SK-N-SH treated with all-trans-retinoic acid at 6 μM for 48 hours (cell line): Measurements from ENCODE around the gene GALNT13.

Experiments
- ATAC-seq: fragments of 200-7000 bp; cut with Tn5 transposase; 3 replicates; pipeline ENCODE4 v1.9.1; 2020; ENCODE audit warnings: mild to moderate bottlenecking, moderate library complexity
- ARNTL ChIP-seq: fragments of 450-650 bp; formaldehyde crosslinking; IDR thresholded peaks from 2 replicates; pipeline ENCODE4 v1.5.0; 2020; ENCODE audit warnings: low read depth, mild to moderate bottlenecking, moderate library complexity, borderline replicate concordance
- CREB5 ChIP-seq: fragments of 250-450 bp; sonication (Bioruptor Pico); IDR thresholded peaks from 2 replicates; pipeline ENCODE4 v1.5.1; 2020; ENCODE audit warnings: low read depth, mild to moderate bottlenecking, moderate library complexity
- CSRNP3 ChIP-seq: fragments of 250-450 bp; sonication (Bioruptor Pico); IDR thresholded peaks from 2 replicates; pipeline ENCODE4 v1.5.1; 2021; ENCODE audit warnings: mild to moderate bottlenecking, moderate library complexity
- ESRRG ChIP-seq: fragments of 250-450 bp; sonication (Bioruptor Pico); IDR thresholded peaks from 2 replicates; pipeline ENCODE4 v1.6.1; 2021; ENCODE audit warnings: mild to moderate bottlenecking
- GLIS3 ChIP-seq: fragments of 250-450 bp; sonication (Bioruptor Pico); IDR thresholded peaks from 2 replicates; pipeline ENCODE4 v1.5.0; 2020; ENCODE audit warnings: mild to moderate bottlenecking, moderate library complexity
- ISL1 ChIP-seq: fragments of 250-450 bp; sonication (Bioruptor Pico); IDR thresholded peaks from 2 replicates; pipeline ENCODE4 v2.1.2; 2022; ENCODE audit warnings: mild to moderate bottlenecking, moderate library complexity
- OSR1 ChIP-seq: fragments of 250-450 bp; sonication (Bioruptor Pico); IDR thresholded peaks from 2 replicates; pipeline ENCODE4 v1.8.0; 2022; ENCODE audit warnings: moderate library complexity, mild to moderate bottlenecking, inconsistent platforms
- PATZ1 ChIP-seq: fragments of 250-450 bp; sonication (Bioruptor Pico); IDR thresholded peaks from 2 replicates; pipeline ENCODE4 v1.8.0; 2020; ENCODE audit warnings: mild to moderate bottlenecking, moderate library complexity, borderline replicate concordance
- POU6F1 ChIP-seq: fragments of 250-450 bp; sonication (Bioruptor Pico); IDR thresholded peaks from 2 replicates; pipeline ENCODE4 v1.8.0; 2021; ENCODE audit warnings: low read depth, mild to moderate bottlenecking, moderate library complexity, borderline replicate concordance
- PPARA ChIP-seq: fragments of 250-450 bp; sonication (Bioruptor Pico); IDR thresholded peaks from 2 replicates; pipeline ENCODE4 v1.5.0; 2020; ENCODE audit warnings: mild to moderate bottlenecking, borderline replicate concordance
- RARB ChIP-seq: fragments of 250-450 bp; sonication (Bioruptor Pico); IDR thresholded peaks from 2 replicates; pipeline ENCODE4 v1.8.0; 2021; ENCODE audit warnings: mild to moderate bottlenecking, moderate library complexity
- SNAI2 ChIP-seq: fragments of 250-450 bp; sonication (Bioruptor Pico); IDR thresholded peaks from 2 replicates; pipeline ENCODE4 v1.5.0; 2020; ENCODE audit warnings: mild to moderate bottlenecking, moderate library complexity
- TCF4 ChIP-seq: fragments of 250-450 bp; sonication (Bioruptor Pico); IDR thresholded peaks from 2 replicates; pipeline ENCODE4 v1.8.0; 2021; ENCODE audit warnings: mild to moderate bottlenecking, moderate library complexity, borderline replicate concordance
- TOX ChIP-seq: fragments of 250-450 bp; sonication (Bioruptor Pico); IDR thresholded peaks from 2 replicates; pipeline ENCODE4 v1.8.0; 2021; ENCODE audit warnings: mild to moderate bottlenecking, moderate library complexity, borderline replicate concordance
- TSHZ2 ChIP-seq: fragments of 250-450 bp; sonication (Bioruptor Pico); IDR thresholded peaks from 2 replicates; pipeline ENCODE4 v1.5.0; 2020; ENCODE audit warnings: mild to moderate bottlenecking, moderate library complexity
- ZC3H10 ChIP-seq: fragments of 250-450 bp; sonication (Bioruptor Pico); IDR thresholded peaks from 2 replicates; pipeline ENCODE4 v1.5.1; 2021; ENCODE audit warnings: mild to moderate bottlenecking, moderate library complexity
- ZFP30 ChIP-seq: fragments of 450-650 bp; formaldehyde crosslinking; IDR thresholded peaks from 2 replicates; pipeline ENCODE4 v1.5.0; 2022; ENCODE audit warnings: mild to moderate bottlenecking, moderate library complexity
- ZNF565 ChIP-seq: fragments of 450-650 bp; formaldehyde crosslinking; conservative IDR thresholded peaks from 2 replicates; pipeline ENCODE4 v1.5.0; 2020; ENCODE audit warnings: low read depth, mild to moderate bottlenecking, moderate library complexity
- ZNF70 ChIP-seq: fragments of 450-650 bp; formaldehyde crosslinking; IDR thresholded peaks from 2 replicates; pipeline ENCODE4 v1.5.0; 2020; ENCODE audit warnings: mild to moderate bottlenecking, moderate library complexity
- ZNF8 ChIP-seq: fragments of 450-650 bp; formaldehyde crosslinking; IDR thresholded peaks from 2 replicates; pipeline ENCODE4 v1.5.0; 2020; ENCODE audit warnings: mild to moderate bottlenecking, moderate library complexity

The GALNT13 gene

GRCh38 chr2:154158101-154158500 lies 286.4 kb downstream of the GALNT13 start (continued):
- TF ChIP-seq PATZ1 (CRISPR knock-in tag) (no peak), POU6F1 (no peak)

GRCh38 chr2:154161286-154161685 lies 289.6 kb downstream of the GALNT13 start:
- no peak for TF ChIP-seq POU6F1
- TF ChIP-seq ZNF565 (CRISPR knock-in tag): no peak
- no peak for TF ChIP-seq CREB5
- ATAC-seq: no peak

GRCh38 chr2:154170400-154170799 lies 298.7 kb downstream of the GALNT13 start:
- TF ChIP-seq TCF4 (no peak), ZNF8 (CRISPR knock-in tag) (no peak), RARB (CRISPR knock-in tag) (no peak), TOX (CRISPR knock-in tag) (no peak), PPARA (no peak), CREB5 (no peak), ZNF565 (CRISPR knock-in tag) (no peak), ZNF70 (no peak), CSRNP3 (no peak), ARNTL (CRISPR knock-in tag) (no peak), OSR1 (CRISPR knock-in tag) (no peak), TSHZ2 (CRISPR knock-in tag) (no peak), ZC3H10 (CRISPR knock-in tag) (no peak)
- no peak for ATAC-seq

- no peak for ATAC-seq
- no peak for TF ChIP-seq CREB5
- no peak for TF ChIP-seq ESRRG (CRISPR knock-in tag)
- TF ChIP-seq GLIS3 (CRISPR knock-in tag): no peak
- no peak for TF ChIP-seq PATZ1 (CRISPR knock-in tag)
- TF ChIP-seq ZFP30: no peak
- TF ChIP-seq SNAI2: no peak
- no peak for TF ChIP-seq ZNF8 (CRISPR knock-in tag)
- no peak for TF ChIP-seq ISL1
- TF ChIP-seq TOX (CRISPR knock-in tag): no peak
- no peak for TF ChIP-seq ARNTL (CRISPR knock-in tag)
These were observed 301.4 kb downstream of the GALNT13 start for GRCh38 chr2:154173164-154173563.
